ENCODE results near the gene PGPEP1. TPM values are rescaled to one million over a fixed set of nuclear protein-coding genes. Genes with fewer than 3 reads are reported as not detected.

The PGPEP1 gene
- total RNA-seq, 1 experiment from 2014 or later: 25.6 TPM

DNA sequence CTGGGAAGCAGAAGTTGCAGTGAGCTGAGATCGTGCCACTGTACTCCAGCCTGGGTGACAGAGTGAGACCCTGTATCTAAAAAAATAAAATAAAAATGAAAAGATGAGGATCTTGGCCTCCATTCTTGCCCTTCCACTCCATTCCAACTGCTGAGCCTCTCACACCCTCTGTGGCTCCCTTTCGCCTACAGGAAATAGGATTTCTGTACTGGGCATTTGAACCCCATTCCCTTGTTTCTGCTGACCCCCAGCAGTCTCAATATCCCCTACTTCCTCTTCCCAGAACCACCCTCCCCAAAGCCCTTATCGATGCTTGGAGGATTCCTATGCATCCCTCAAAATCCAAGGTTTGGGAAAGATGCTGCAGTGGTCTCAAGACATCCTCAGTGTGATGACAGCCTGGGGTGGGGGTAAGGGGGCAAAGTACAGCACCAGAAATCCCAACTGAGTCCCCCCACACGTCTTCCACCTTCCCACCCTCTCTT is 33.1 kb downstream of the PGPEP1 start:
- peaks cover 58% of the 10 kb centered on the region for H3K4me1 ChIP-seq
- peak overlapping the region; percentile 44 for H3K4me3 Mint-ChIP-seq (ENCODE audit: unreplicated experiment)
- H3K27me3 Mint-ChIP-seq (ENCODE audit: insufficient read depth, unreplicated experiment): no peaks in the 10 kb centered on the region
- DNase-seq: no peak
- peaks cover 15% of the 10 kb centered on the region for H3K36me3 Mint-ChIP-seq (ENCODE audit: insufficient read depth, unreplicated experiment)
- BruUV-seq (replicated peaks): no TSS peak
- ChIA-PET CTCF (interaction anchor here (1.4 kb wide), 1 partner anchor 12 kb away, joined by 6 read pairs; the partner anchor contains the start of gene GDF15), POLR2A (interaction anchor here (1.3 to 1.8 kb wide), 2 partner anchors 12 to 92 kb away, joined by 7 to 10 read pairs; partner anchors contain the start of genes GDF15 and JUND)
- no peaks in the 10 kb centered on the region for H3K9me3 ChIP-seq
- H3K9me3 Mint-ChIP-seq (ENCODE audit: unreplicated experiment): no peaks in the 10 kb centered on the region
- peak overlapping the region; percentile 78 for H3K27ac Mint-ChIP-seq (ENCODE audit: unreplicated experiment)
- intact Hi-C loops (cut with micrococcal nuclease; ENCODE audit: unreplicated experiment): no loop called here
- TF ChIP-seq, protein P1, sequence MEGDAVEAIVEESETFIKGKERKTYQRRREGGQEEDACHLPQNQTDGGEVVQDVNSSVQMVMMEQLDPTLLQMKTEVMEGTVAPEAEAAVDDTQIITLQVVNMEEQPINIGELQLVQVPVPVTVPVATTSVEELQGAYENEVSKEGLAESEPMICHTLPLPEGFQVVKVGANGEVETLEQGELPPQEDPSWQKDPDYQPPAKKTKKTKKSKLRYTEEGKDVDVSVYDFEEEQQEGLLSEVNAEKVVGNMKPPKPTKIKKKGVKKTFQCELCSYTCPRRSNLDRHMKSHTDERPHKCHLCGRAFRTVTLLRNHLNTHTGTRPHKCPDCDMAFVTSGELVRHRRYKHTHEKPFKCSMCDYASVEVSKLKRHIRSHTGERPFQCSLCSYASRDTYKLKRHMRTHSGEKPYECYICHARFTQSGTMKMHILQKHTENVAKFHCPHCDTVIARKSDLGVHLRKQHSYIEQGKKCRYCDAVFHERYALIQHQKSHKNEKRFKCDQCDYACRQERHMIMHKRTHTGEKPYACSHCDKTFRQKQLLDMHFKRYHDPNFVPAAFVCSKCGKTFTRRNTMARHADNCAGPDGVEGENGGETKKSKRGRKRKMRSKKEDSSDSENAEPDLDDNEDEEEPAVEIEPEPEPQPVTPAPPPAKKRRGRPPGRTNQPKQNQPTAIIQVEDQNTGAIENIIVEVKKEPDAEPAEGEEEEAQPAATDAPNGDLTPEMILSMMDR (IDR thresholded peaks at IDR 0.05; ENCODE audit: insufficient read depth in 1 of 2, low read depth in 1 of 2, low read length in 1 of 2, severe bottlenecking in 1 of 2, unreplicated experiment in 1 of 2): no peak
- no peaks in the 10 kb centered on the region for H3K27me3 ChIP-seq (replicated peaks; ENCODE audit: control insufficient read depth, insufficient read depth, low read length)
- peaks cover 11% of the 10 kb centered on the region for H3K4me1 Mint-ChIP-seq (ENCODE audit: low read depth, unreplicated experiment)
- H3K4me3 ChIP-seq (ENCODE audit: low read depth, low read length): no peak overlapping the region
- no peaks in the 10 kb centered on the region for H3K36me3 ChIP-seq (ENCODE audit: control insufficient read depth, insufficient read depth, low read length)

DNA sequence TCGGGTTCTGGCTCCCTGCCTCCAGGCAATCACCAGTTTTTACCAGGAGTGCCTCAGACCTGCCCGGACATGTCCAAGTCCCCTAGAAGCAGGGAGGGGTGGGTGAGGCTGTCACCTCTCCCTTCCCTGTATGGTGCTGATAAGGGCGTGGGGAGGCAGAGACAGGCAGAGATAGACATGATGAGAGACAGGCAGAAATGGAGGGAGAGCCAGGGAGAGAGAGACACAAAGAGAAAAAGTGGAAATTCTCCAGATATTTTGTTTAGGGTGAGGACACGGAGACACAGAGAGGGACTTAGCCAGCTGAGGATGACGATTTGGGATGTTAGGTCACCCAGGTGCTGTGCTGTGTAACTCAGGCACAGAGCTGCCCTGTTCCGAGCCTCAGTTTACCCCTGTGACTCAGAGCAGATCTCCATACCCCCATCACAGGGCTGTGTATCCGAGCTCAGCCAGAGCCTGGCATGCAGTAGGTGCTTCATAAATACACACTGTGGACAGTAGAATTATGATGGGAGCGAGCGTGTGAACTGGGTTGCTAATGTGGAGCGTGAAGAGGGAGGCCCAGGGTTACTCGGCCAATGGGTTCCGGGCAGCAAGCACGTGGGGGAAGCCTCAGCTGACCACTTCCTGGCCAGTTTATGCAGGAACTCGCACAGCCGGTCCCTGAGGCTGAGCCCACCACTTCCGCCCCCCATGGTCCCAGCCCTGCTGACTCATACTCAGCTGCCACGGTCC is 33.7 kb downstream of the PGPEP1 start:
- no peaks in the 10 kb centered on the region for H3K9me3 Mint-ChIP-seq (ENCODE audit: unreplicated experiment)
- POLR2A ChIA-PET: interaction anchor here (1.3 to 1.8 kb wide), 2 partner anchors 12 to 93 kb away, joined by 7 to 10 read pairs; partner anchors contain the start of genes GDF15 and JUND
- BruUV-seq (replicated peaks): TSS peak; percentile 63
- H3K27ac Mint-ChIP-seq (ENCODE audit: unreplicated experiment): peak overlapping the region; percentile 78
- TF ChIP-seq, protein P1 (IDR thresholded peaks at IDR 0.05; ENCODE audit: insufficient read depth in 1 of 2, low read depth in 1 of 2, low read length in 1 of 2, severe bottlenecking in 1 of 2, unreplicated experiment in 1 of 2): no peak
- H3K27me3 Mint-ChIP-seq (ENCODE audit: insufficient read depth, unreplicated experiment): no peaks in the 10 kb centered on the region
- Histone ChIP-seq H3K36me3 (ENCODE audit: control insufficient read depth, insufficient read depth, low read length) (no peaks in the 10 kb centered on the region), H3K9me3 (no peaks in the 10 kb centered on the region), H3K4me1 (peaks cover 59% of the 10 kb centered on the region), H3K4me3 (ENCODE audit: low read depth, low read length) (no peak overlapping the region), H3K27me3 (replicated peaks; ENCODE audit: control insufficient read depth, insufficient read depth, low read length) (no peaks in the 10 kb centered on the region)
- peak; percentile 88 to 95 for DNase-seq
- peaks cover 11% of the 10 kb centered on the region for H3K4me1 Mint-ChIP-seq (ENCODE audit: low read depth, unreplicated experiment)
- intact Hi-C loops (cut with micrococcal nuclease; ENCODE audit: unreplicated experiment): no loop called here
- CTCF ChIA-PET: interaction anchor here (1.4 kb wide), 1 partner anchor 12 kb away, joined by 6 read pairs; the partner anchor contains the start of gene GDF15
- peak overlapping the region; percentile 44 for H3K4me3 Mint-ChIP-seq (ENCODE audit: unreplicated experiment)
- H3K36me3 Mint-ChIP-seq (ENCODE audit: insufficient read depth, unreplicated experiment): peaks cover 15% of the 10 kb centered on the region

DNA sequence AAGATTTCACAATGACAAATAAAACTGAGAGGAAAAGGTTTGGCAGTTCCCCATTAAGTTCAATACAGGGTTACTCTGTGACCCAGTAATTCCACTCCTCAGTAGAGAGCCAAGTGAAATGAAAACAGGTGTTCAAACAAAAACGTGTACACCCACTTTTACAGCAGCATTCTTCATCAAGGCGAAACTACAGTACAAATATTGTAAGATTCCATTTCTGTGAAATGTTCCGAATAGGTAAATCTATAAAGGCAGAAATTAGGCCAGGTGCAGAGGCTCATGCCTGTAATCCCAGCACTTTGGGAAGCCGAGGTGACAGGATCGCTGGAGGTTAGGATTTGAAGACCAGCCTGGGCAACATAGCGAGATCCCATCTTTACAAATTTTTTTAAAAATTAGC is 36.6 kb downstream of the PGPEP1 start:
- Mint-ChIP-seq H3K27ac (ENCODE audit: unreplicated experiment) (peak overlapping the region; percentile 95), H3K9me3 (ENCODE audit: unreplicated experiment) (no peaks in the 10 kb centered on the region), H3K4me3 (ENCODE audit: unreplicated experiment) (peak overlapping the region; percentile 50), H3K36me3 (ENCODE audit: insufficient read depth, unreplicated experiment) (peaks cover 15% of the 10 kb centered on the region), H3K4me1 (ENCODE audit: low read depth, unreplicated experiment) (peaks cover 18% of the 10 kb centered on the region), H3K27me3 (ENCODE audit: insufficient read depth, unreplicated experiment) (no peaks in the 10 kb centered on the region)
- Histone ChIP-seq H3K4me1 (peaks cover 84% of the 10 kb centered on the region), H3K27me3 (replicated peaks; ENCODE audit: control insufficient read depth, insufficient read depth, low read length) (no peaks in the 10 kb centered on the region), H3K9me3 (no peaks in the 10 kb centered on the region), H3K4me3 (ENCODE audit: low read depth, low read length) (no peak overlapping the region), H3K36me3 (ENCODE audit: control insufficient read depth, insufficient read depth, low read length) (no peaks in the 10 kb centered on the region)
- DNase-seq: peak; percentile 72 to 81
- POLR2A ChIA-PET: no interaction called here
- CTCF ChIA-PET: interaction anchor here (0.7 kb wide), 1 partner anchor 9 kb away, joined by 3 read pairs; the partner anchor contains the start of gene GDF15
- BruUV-seq (replicated peaks): no TSS peak
- TF ChIP-seq, protein P1 (IDR thresholded peaks at IDR 0.05; ENCODE audit: insufficient read depth in 1 of 2, low read depth in 1 of 2, low read length in 1 of 2, severe bottlenecking in 1 of 2, unreplicated experiment in 1 of 2): no peak
- intact Hi-C loops (cut with micrococcal nuclease; ENCODE audit: unreplicated experiment): no loop called here

Measured in Caco-2 (cell line).